SU-DHL-6 (cell line): Measurements from ENCODE around the gene ZNF618.

Experiments
- H2AFZ ChIP-seq: fragments of 200-600 bp; sonication (generic); 2 replicates; pipeline ENCODE4 v1.6.1; 2014; ENCODE audit warnings: low read depth, mild to moderate bottlenecking, moderate library complexity, mixed read lengths, antibody characterized with exemption, low read length; ENCODE audit not compliant: severe bottlenecking
- H3F3A ChIP-seq: fragments of 200-600 bp; shearing (Covaris generic); 2 replicates; pipeline ENCODE4 v1.6.0; 2016; ENCODE audit warnings: antibody characterized with exemption, mild to moderate bottlenecking; ENCODE audit not compliant: insufficient read depth
- H3K27ac ChIP-seq: fragments of 200-600 bp; sonication (generic); 2 replicates; pipeline ENCODE4 v1.5.1; 2016; ENCODE audit warnings: low read depth, mild to moderate bottlenecking, low read length, moderate library complexity, mixed read lengths
- H3K27me3 ChIP-seq: fragments of 200-600 bp; sonication (generic), shearing (Covaris generic); 2 replicates; pipeline ENCODE4 v1.6.0; 2014; ENCODE audit warnings: mild to moderate bottlenecking, low read length
- H3K36me3 ChIP-seq: fragments of 200-600 bp; sonication (generic); 2 replicates; pipeline ENCODE4 v1.6.1; 2014; ENCODE audit warnings: mild to moderate bottlenecking, low read length, mixed read lengths
- H3K4me2 ChIP-seq: fragments of 300-600, 200-600 bp; shearing (Covaris generic), sonication (generic); 2 replicates; pipeline ENCODE4 v1.6.0; 2014; ENCODE audit warnings: low read length, low read depth, mild to moderate bottlenecking; ENCODE audit not compliant: poor library complexity, severe bottlenecking
- H3K4me3 ChIP-seq: fragments of 200-600 bp; sonication (generic); 2 replicates; pipeline ENCODE4 v1.5.1; 2014; ENCODE audit warnings: antibody characterized with exemption, low read length, mild to moderate bottlenecking, mixed read lengths; ENCODE audit not compliant: insufficient read depth, poor library complexity, severe bottlenecking
- H3K79me2 ChIP-seq: fragments of 200-600 bp; sonication (generic); 2 replicates; pipeline ENCODE4 v1.6.1; 2014; ENCODE audit warnings: mild to moderate bottlenecking, low read length, moderate library complexity; ENCODE audit not compliant: insufficient read depth
- H3K9ac ChIP-seq: fragments of 200-600 bp; sonication (generic); 2 replicates; pipeline ENCODE4 v1.7.0; 2014; ENCODE audit warnings: mild to moderate bottlenecking, low read length
- H3K9me2 ChIP-seq: fragments of 200-600 bp; sonication (generic); replicated peaks from 2 replicates; pipeline ENCODE4 v1.6.1; 2014; ENCODE audit warnings: low read length; ENCODE audit not compliant: insufficient read depth
- H3K9me3 ChIP-seq: fragments of 200-600 bp; sonication (generic); 2 replicates; pipeline ENCODE4 v1.6.1; 2014; ENCODE audit warnings: low read length, mixed read lengths; ENCODE audit not compliant: insufficient read depth
- H4K20me1 ChIP-seq: fragments of 200-600 bp; sonication (generic); 2 replicates; pipeline ENCODE4 v1.6.1; 2014; ENCODE audit warnings: low read depth, mild to moderate bottlenecking, antibody characterized with exemption, low read length, moderate library complexity, mixed read lengths
- CTCF ChIP-seq: fragments of 200-600 bp; sonication (generic); IDR thresholded peaks from one replicate; pipeline ENCODE4 v1.5.1; 2017; ENCODE audit warnings: antibody characterized with exemption, mild to moderate bottlenecking, low read length, moderate library complexity; ENCODE audit not compliant: insufficient read depth, poor library complexity, severe bottlenecking
- EZH2phosphoT487 ChIP-seq: fragments of 200-600 bp; sonication (generic), shearing (Covaris generic); conservative IDR thresholded peaks from 2 replicates; pipeline ENCODE4 v1.6.1; 2018; ENCODE audit warnings: mild to moderate bottlenecking, antibody characterized with exemption, low read length, moderate library complexity, mixed read lengths

The ZNF618 gene

GRCh38 chr9:113978725-113979342 is 102.7 kb downstream of the ZNF618 start:
- TF ChIP-seq CTCF = no peak

GRCh38 chr9:113979343-113980127 is 103.4 kb downstream of the ZNF618 start:
- H3K79me2 ChIP-seq = no peaks in the 10 kb centered on the region
- TF ChIP-seq EZH2phosphoT487 (no peak), CTCF (no peak)
- no peaks in the 10 kb centered on the region for H3K27me3 ChIP-seq
- H2AFZ ChIP-seq = no peak overlapping the region
- no peaks in the 10 kb centered on the region for H3K36me3 ChIP-seq
- no peaks in the 10 kb centered on the region for H3K9me2 ChIP-seq
- H3K27ac ChIP-seq = no peak overlapping the region
- H3K4me3 ChIP-seq = no peak overlapping the region
- H3K4me2 ChIP-seq = no peak overlapping the region
- H3K9ac ChIP-seq = no peak overlapping the region
- no peaks in the 10 kb centered on the region for H4K20me1 ChIP-seq
- H3K9me3 ChIP-seq = no peaks in the 10 kb centered on the region
- H3F3A ChIP-seq = no peaks in the 10 kb centered on the region

More at GRCh38 chr9:113978725-113979342, 102.7 kb downstream of the ZNF618 start:
- H3K27ac ChIP-seq = no peak overlapping the region
- no peaks in the 10 kb centered on the region for H3K27me3 ChIP-seq
- no peak overlapping the region for H2AFZ ChIP-seq
- no peak overlapping the region for H3K4me3 ChIP-seq
- no peak overlapping the region for H3K4me2 ChIP-seq
- H3K9ac ChIP-seq = no peak overlapping the region
- H3K9me3 ChIP-seq = no peaks in the 10 kb centered on the region
- no peaks in the 10 kb centered on the region for H4K20me1 ChIP-seq
- H3K9me2 ChIP-seq = no peaks in the 10 kb centered on the region
- no peaks in the 10 kb centered on the region for H3K36me3 ChIP-seq
- no peaks in the 10 kb centered on the region for H3F3A ChIP-seq
- H3K79me2 ChIP-seq = no peaks in the 10 kb centered on the region

- Histone ChIP-seq H3K4me2 (no peak overlapping the region), H2AFZ (no peak overlapping the region), H3K27me3 (no peaks in the 10 kb centered on the region), H3K9me2 (no peaks in the 10 kb centered on the region), H3K9ac (no peak overlapping the region), H3F3A (no peaks in the 10 kb centered on the region), H3K27ac (no peak overlapping the region), H3K4me3 (no peak overlapping the region), H3K36me3 (no peaks in the 10 kb centered on the region), H3K9me3 (no peaks in the 10 kb centered on the region), H4K20me1 (no peaks in the 10 kb centered on the region), H3K79me2 (no peaks in the 10 kb centered on the region)
- TF ChIP-seq CTCF (no peak), EZH2phosphoT487 (no peak)
Measured at GRCh38 chr9:113984639-113985380, 108.7 kb downstream of the ZNF618 start.
